ENCODE data around the gene CDH22.

The CDH22 gene

DNA sequence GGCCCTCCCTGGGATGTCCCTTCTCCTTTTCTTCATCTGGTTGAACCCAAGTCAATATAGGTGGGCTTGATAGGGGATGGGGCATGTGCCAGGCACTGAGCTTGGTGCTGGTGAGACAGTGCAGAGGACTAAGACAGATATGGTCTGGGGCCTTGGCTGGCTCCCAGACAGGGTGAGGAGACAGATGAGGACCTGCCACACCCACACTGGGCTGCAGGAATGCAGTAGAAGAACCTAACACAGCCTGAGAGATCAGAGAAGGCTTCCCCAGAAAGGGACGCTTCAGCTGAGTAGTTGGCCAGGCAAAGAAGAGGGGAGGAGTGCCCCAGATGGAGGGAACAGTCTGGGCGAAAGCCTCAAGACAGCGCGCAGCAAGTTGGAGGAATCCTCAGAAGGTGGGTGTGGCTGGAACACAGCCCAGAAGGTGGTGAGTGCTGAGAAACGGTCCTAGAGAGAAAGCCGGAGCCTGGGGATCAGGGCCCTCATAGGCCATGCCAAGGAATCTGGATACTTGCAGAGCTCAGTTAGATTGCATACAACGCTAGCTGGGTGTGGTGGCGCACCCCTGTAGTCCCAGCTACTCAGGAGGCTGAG, 163.8 kb downstream of the CDH22 start:
- no peaks in the 10 kb centered on the region for H3K36me3 ChIP-seq (ENCODE audit: control insufficient read depth in 1 of 2, insufficient read depth in 2 of 2, low read depth in 1 of 2, low read length in 2 of 2)
- H3K9me3 ChIP-seq (ENCODE audit: control insufficient read depth, low read length): no peaks in the 10 kb centered on the region
- no peak overlapping the region for H2AK5ac ChIP-seq (ENCODE audit: low read length, severe bottlenecking)

DNA sequence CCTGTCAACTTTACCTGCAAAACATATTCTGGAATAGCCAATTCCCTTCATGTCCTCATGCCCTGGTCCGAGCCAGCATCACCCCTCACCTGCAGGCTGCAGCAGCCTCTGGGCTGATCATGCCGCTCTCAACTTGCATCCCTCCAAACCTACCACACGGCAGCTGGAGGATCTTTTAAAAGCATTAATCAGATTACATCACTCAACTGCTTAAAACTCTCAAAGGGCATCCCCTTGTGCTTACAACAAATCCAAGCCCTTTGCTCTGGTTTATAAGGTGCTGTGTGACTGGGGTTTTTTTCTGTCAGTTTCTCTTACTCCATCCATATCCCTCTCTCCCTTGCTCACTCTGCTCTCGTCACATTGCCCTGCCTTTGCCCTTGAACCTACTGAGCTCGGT, 166.2 kb downstream of the CDH22 start:
- no peak for DNase-seq
- H4K91ac ChIP-seq (ENCODE audit: low read length): no peak overlapping the region
- H3K4me2 ChIP-seq (ENCODE audit: low read length, poor library complexity, severe bottlenecking): no peak overlapping the region
- H3K4ac ChIP-seq (ENCODE audit: low read depth in 1 of 2, low read length in 2 of 2): no peak overlapping the region
- WGBS: 54% methylated on average over 5 of the region's 5 CpGs
- H2BK120ac ChIP-seq (ENCODE audit: low read depth, low read length): no peak overlapping the region
- H3K4me3 ChIP-seq (ENCODE audit: insufficient read depth in 1 of 2, low read depth in 1 of 2, low read length in 2 of 2): no peak overlapping the region
- no peaks in the 10 kb centered on the region for H3K36me3 ChIP-seq (ENCODE audit: control insufficient read depth in 1 of 2, insufficient read depth in 2 of 2, low read depth in 1 of 2, low read length in 2 of 2)
- H3K14ac ChIP-seq (ENCODE audit: low read length in 2 of 2): no peak overlapping the region
- no peaks in the 10 kb centered on the region for H3K4me1 ChIP-seq (ENCODE audit: control insufficient read depth, insufficient read depth, low read depth, low read length)
- no peak overlapping the region for H2AFZ ChIP-seq (ENCODE audit: low read depth, low read length)
- no peaks in the 10 kb centered on the region for H3K9me3 ChIP-seq (ENCODE audit: control insufficient read depth, low read length)
- no peaks in the 10 kb centered on the region for H3K79me1 ChIP-seq (replicated peaks; ENCODE audit: low read length, poor library complexity, severe bottlenecking)
- peaks cover 53 to 91% of the 10 kb centered on the region in 2 experiments for H3K27me3 ChIP-seq (ENCODE audit: control insufficient read depth in 1 of 2, insufficient read depth in 1 of 2, low read length in 2 of 2)
- H3K18ac ChIP-seq (ENCODE audit: low read depth in 1 of 2, low read length in 2 of 2): no peak overlapping the region
- no peak overlapping the region for H4K8ac ChIP-seq (ENCODE audit: low read length)
- H2BK12ac ChIP-seq (ENCODE audit: low read length in 2 of 2): no peak overlapping the region
- no peak overlapping the region for H2BK5ac ChIP-seq (ENCODE audit: low read depth, low read length, poor library complexity, severe bottlenecking)
- no peak overlapping the region for H3K9ac ChIP-seq (ENCODE audit: low read length)
- H3K23ac ChIP-seq (ENCODE audit: low read length in 2 of 2): no peak overlapping the region
- H2BK15ac ChIP-seq (ENCODE audit: low read depth, poor library complexity, severe bottlenecking): no peak overlapping the region
- no peak overlapping the region for H3K27ac ChIP-seq (ENCODE audit: low read length, poor library complexity, severe bottlenecking)
- H2AK5ac ChIP-seq (ENCODE audit: low read length, severe bottlenecking): no peak overlapping the region

More for the DNA sequence above, 163.8 kb downstream of the CDH22 start:
- Histone ChIP-seq H3K4ac (ENCODE audit: low read depth in 1 of 2, low read length in 2 of 2) (no peak overlapping the region), H3K23ac (ENCODE audit: low read length in 2 of 2) (no peak overlapping the region), H3K27ac (ENCODE audit: low read length, poor library complexity, severe bottlenecking) (no peak overlapping the region), H3K4me2 (ENCODE audit: low read length, poor library complexity, severe bottlenecking) (no peak overlapping the region), H2BK15ac (ENCODE audit: low read depth, poor library complexity, severe bottlenecking) (no peak overlapping the region), H3K18ac (ENCODE audit: low read depth in 1 of 2, low read length in 2 of 2) (no peak overlapping the region), H2AFZ (ENCODE audit: low read depth, low read length) (no peak overlapping the region), H3K4me3 (ENCODE audit: insufficient read depth in 1 of 2, low read depth in 1 of 2, low read length in 2 of 2) (no peak overlapping the region), H3K9ac (ENCODE audit: low read length) (no peak overlapping the region), H4K8ac (ENCODE audit: low read length) (no peak overlapping the region), H4K91ac (ENCODE audit: low read length) (no peak overlapping the region), H3K79me1 (replicated peaks; ENCODE audit: low read length, poor library complexity, severe bottlenecking) (no peaks in the 10 kb centered on the region), H2BK120ac (ENCODE audit: low read depth, low read length) (no peak overlapping the region), H2BK12ac (ENCODE audit: low read length in 2 of 2) (no peak overlapping the region), H3K14ac (ENCODE audit: low read length in 2 of 2) (no peak overlapping the region), H2BK5ac (ENCODE audit: low read depth, low read length, poor library complexity, severe bottlenecking) (no peak overlapping the region), H3K27me3 (ENCODE audit: control insufficient read depth in 1 of 2, insufficient read depth in 1 of 2, low read length in 2 of 2) (peaks cover 29 to 86% of the 10 kb centered on the region in 2 experiments), H3K4me1 (ENCODE audit: control insufficient read depth, insufficient read depth, low read depth, low read length) (no peaks in the 10 kb centered on the region)
- 72% methylated on average over 8 of the region's 8 CpGs for WGBS
- no peak for DNase-seq

DNA sequence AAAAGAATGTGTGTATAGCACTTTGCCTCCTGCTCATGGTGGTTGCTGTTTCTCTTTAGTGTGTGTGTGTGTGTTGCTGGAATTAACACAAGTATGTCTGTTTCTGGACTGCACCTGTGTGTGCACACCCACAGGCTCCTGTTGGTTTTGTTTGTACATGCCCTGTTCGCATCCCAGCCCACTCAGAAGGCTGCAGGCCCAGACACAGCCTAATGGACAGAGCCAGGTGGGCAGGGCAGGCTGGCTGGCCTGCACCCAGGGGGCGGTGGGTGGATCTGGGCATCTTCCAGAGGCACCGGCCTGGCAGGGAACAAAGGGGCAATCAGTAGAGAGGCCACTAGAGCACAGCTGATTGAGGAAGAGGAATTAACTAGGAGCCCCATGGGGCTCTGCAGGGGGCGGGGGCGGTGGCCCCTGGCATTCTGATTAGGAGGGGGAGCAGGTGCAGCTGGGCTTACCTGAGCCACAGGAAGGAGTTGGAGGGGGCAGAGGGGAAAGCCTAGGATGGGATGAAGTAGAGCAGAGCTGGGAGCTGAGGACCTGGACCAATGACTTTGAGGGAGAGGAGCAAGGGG, 168.3 kb downstream of the CDH22 start:
- Histone ChIP-seq H2BK12ac (ENCODE audit: low read length in 2 of 2) (no peak overlapping the region), H3K27ac (ENCODE audit: low read length, poor library complexity, severe bottlenecking) (no peak overlapping the region), H2BK15ac (ENCODE audit: low read depth, poor library complexity, severe bottlenecking) (no peak overlapping the region), H2BK120ac (ENCODE audit: low read depth, low read length) (no peak overlapping the region), H3K4me2 (ENCODE audit: low read length, poor library complexity, severe bottlenecking) (no peak overlapping the region), H4K91ac (ENCODE audit: low read length) (no peak overlapping the region), H2AFZ (ENCODE audit: low read depth, low read length) (no peak overlapping the region), H4K8ac (ENCODE audit: low read length) (no peak overlapping the region), H3K9me3 (ENCODE audit: control insufficient read depth, low read length) (no peaks in the 10 kb centered on the region), H3K9ac (ENCODE audit: low read length) (no peak overlapping the region), H3K4me1 (ENCODE audit: control insufficient read depth, insufficient read depth, low read depth, low read length) (no peaks in the 10 kb centered on the region), H3K4me3 (ENCODE audit: insufficient read depth in 1 of 2, low read depth in 1 of 2, low read length in 2 of 2) (no peak overlapping the region), H3K23ac (ENCODE audit: low read length in 2 of 2) (peak overlapping the region in 1 of 2 experiments; percentile 26), H3K18ac (ENCODE audit: low read depth in 1 of 2, low read length in 2 of 2) (no peak overlapping the region), H3K36me3 (ENCODE audit: control insufficient read depth in 1 of 2, insufficient read depth in 2 of 2, low read depth in 1 of 2, low read length in 2 of 2) (no peaks in the 10 kb centered on the region), H3K79me1 (replicated peaks; ENCODE audit: low read length, poor library complexity, severe bottlenecking) (no peaks in the 10 kb centered on the region), H3K27me3 (ENCODE audit: control insufficient read depth in 1 of 2, insufficient read depth in 1 of 2, low read length in 2 of 2) (peaks cover 64 to 90% of the 10 kb centered on the region in 2 experiments), H3K4ac (ENCODE audit: low read depth in 1 of 2, low read length in 2 of 2) (no peak overlapping the region), H2AK5ac (ENCODE audit: low read length, severe bottlenecking) (no peak overlapping the region), H2BK5ac (ENCODE audit: low read depth, low read length, poor library complexity, severe bottlenecking) (no peak overlapping the region), H3K14ac (ENCODE audit: low read length in 2 of 2) (no peak overlapping the region)
- 52% methylated on average over 5 of the region's 5 CpGs for WGBS
- no peak for DNase-seq

DNA sequence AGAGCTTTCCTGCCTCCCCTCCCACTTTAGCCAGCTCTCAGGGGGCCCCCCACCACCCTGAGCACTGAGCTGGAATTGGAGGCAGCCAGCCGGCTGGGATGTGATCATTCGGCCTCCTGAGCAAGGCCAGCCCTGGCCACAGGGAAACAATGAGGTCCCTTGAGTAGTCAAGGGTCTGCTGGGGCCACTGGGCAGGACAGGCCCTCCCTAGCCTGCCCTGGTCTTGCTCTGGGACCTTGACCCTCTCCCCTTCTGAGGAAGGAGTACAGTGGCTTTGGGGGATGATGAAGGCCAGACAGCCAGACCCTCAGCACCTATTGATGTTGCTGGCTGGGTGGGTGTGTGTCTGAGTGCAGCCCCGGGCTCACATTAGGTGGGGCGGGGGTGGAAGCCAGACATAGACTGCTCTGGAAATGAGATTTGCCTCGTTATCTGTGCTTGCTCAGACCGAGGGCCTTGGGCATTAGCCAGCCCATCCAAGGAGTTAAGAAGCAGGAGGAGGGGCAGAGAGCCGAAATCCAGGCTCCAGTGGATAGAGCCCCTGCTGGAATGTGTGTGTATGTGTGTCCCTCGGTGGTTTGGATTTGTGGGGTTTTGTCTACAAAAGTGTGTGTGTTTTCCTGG, 168.9 kb downstream of the CDH22 start:
- H2BK120ac ChIP-seq (ENCODE audit: low read depth, low read length): no peak overlapping the region
- no peaks in the 10 kb centered on the region for H3K79me1 ChIP-seq (replicated peaks; ENCODE audit: low read length, poor library complexity, severe bottlenecking)
- no peak for DNase-seq
- H4K8ac ChIP-seq (ENCODE audit: low read length): no peak overlapping the region
- H2AFZ ChIP-seq (ENCODE audit: low read depth, low read length): no peak overlapping the region
- H3K18ac ChIP-seq (ENCODE audit: low read depth in 1 of 2, low read length in 2 of 2): no peak overlapping the region
- no peaks in the 10 kb centered on the region for H3K4me1 ChIP-seq (ENCODE audit: control insufficient read depth, insufficient read depth, low read depth, low read length)
- H2BK5ac ChIP-seq (ENCODE audit: low read depth, low read length, poor library complexity, severe bottlenecking): no peak overlapping the region
- peak overlapping the region in 1 of 2 experiments; percentile 9 for H3K23ac ChIP-seq (ENCODE audit: low read length in 2 of 2)
- 40% methylated on average over 8 of the region's 8 CpGs for WGBS
- H3K27ac ChIP-seq (ENCODE audit: low read length, poor library complexity, severe bottlenecking): no peak overlapping the region
- H3K36me3 ChIP-seq (ENCODE audit: control insufficient read depth in 1 of 2, insufficient read depth in 2 of 2, low read depth in 1 of 2, low read length in 2 of 2): no peaks in the 10 kb centered on the region
- no peaks in the 10 kb centered on the region for H3K9me3 ChIP-seq (ENCODE audit: control insufficient read depth, low read length)
- H3K4ac ChIP-seq (ENCODE audit: low read depth in 1 of 2, low read length in 2 of 2): no peak overlapping the region
- no peak overlapping the region for H2BK15ac ChIP-seq (ENCODE audit: low read depth, poor library complexity, severe bottlenecking)
- H3K14ac ChIP-seq (ENCODE audit: low read length in 2 of 2): peak overlapping the region in 1 of 2 experiments; percentile 86
- no peak overlapping the region for H3K4me3 ChIP-seq (ENCODE audit: insufficient read depth in 1 of 2, low read depth in 1 of 2, low read length in 2 of 2)
- no peak overlapping the region for H3K4me2 ChIP-seq (ENCODE audit: low read length, poor library complexity, severe bottlenecking)
- no peak overlapping the region for H4K91ac ChIP-seq (ENCODE audit: low read length)
- no peak overlapping the region for H2AK5ac ChIP-seq (ENCODE audit: low read length, severe bottlenecking)
- peaks cover 68 to 92% of the 10 kb centered on the region in 2 experiments for H3K27me3 ChIP-seq (ENCODE audit: control insufficient read depth in 1 of 2, insufficient read depth in 1 of 2, low read length in 2 of 2)
- H3K9ac ChIP-seq (ENCODE audit: low read length): no peak overlapping the region
- no peak overlapping the region for H2BK12ac ChIP-seq (ENCODE audit: low read length in 2 of 2)
